Choroid plexus epithelial cell (primary cell): ENCODE data around the gene LRRC46.

Source experiments
- DNase-seq: peaks from one replicate; pipeline ENCODE4 v3.0.0-alpha.2; 2010; ENCODE audit warnings: low read depth
- H3K4me3 ChIP-seq: 2 replicates; pipeline ENCODE4 v1.5.1; 2011; ENCODE audit warnings: low read depth, mild to moderate bottlenecking, control low read depth, low read length, moderate library complexity
- TF ChIP-seq, protein P1 (sequence below): conservative IDR thresholded peaks from 2 replicates; pipeline ENCODE4 v1.5.1; 2011; ENCODE audit warnings: low read depth, mild to moderate bottlenecking, control low read depth, inconsistent platforms, low read length, moderate library complexity

The LRRC46 gene

DNA sequence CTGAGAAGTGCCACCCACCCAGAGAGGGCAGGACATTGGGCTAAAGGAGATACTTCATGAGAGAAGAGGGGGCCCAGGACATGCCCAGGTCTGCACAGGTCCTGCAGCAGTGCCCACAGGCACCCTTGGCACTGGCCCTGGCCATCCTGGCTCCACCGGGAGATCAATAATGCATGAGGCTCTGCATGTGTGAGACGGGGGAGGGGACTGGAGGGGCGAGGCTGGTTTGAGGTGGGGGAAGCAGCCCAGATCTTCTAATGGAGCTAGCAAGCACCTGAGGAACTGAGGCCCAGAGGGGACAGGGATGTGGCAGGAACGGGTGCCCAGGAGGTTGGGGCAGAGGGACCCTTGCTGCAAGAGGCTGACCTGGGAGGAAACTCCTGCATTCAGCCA is 10.4 kb upstream of the LRRC46 start:
- TF ChIP-seq, protein P1, sequence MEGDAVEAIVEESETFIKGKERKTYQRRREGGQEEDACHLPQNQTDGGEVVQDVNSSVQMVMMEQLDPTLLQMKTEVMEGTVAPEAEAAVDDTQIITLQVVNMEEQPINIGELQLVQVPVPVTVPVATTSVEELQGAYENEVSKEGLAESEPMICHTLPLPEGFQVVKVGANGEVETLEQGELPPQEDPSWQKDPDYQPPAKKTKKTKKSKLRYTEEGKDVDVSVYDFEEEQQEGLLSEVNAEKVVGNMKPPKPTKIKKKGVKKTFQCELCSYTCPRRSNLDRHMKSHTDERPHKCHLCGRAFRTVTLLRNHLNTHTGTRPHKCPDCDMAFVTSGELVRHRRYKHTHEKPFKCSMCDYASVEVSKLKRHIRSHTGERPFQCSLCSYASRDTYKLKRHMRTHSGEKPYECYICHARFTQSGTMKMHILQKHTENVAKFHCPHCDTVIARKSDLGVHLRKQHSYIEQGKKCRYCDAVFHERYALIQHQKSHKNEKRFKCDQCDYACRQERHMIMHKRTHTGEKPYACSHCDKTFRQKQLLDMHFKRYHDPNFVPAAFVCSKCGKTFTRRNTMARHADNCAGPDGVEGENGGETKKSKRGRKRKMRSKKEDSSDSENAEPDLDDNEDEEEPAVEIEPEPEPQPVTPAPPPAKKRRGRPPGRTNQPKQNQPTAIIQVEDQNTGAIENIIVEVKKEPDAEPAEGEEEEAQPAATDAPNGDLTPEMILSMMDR: no peak
- no peak for DNase-seq
- peak overlapping the region; percentile 81 for H3K4me3 ChIP-seq

DNA sequence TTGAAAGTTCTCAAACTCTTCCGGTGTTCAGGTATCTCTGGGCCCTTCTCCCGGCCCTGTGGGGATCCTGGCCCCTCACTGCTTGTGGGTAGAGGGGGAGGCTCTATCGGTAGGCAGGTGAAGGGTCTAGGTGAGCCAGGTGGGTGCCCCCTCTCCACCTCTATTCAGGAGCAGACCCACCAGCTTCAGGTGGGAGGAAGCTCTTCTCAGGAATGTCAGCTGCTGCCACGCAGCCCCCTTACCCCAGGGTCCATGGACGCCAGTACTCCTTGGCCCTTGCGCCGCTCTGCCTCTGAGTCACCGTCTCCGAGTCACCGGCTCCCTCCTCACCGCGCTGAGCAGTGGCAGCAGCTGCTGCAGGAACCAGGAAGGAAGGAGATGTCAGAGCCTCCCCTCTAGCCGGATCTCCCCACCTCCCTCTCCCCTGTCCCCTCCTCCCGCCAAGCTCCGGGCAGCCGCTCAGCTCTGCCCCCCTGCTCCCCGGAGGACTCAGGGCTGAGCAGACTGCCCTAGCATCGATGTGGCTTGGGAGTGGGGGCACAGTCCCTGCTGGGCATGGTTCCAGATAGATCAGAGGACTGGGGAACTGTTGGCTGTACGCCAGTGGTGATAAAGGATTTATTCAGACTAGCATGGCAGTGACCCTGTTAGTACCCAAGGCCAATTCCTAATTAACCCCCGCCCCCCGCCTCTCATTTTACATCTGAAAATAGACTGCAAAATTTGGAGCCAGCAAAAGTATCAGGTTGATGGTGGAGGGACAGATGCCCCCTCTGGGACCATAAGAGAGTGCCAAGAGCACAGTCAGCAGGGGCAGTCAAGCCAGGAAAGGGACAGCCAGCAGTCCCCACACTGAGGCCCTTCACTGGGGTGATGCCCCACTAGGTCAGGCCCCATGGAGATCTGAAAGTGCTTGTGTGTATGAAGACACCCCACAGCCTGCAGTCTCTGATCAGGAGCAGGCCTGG is 9.8 kb upstream of the LRRC46 start, which contains the start of gene OSBPL7:
Gene OSBPL7 (minus strand): TSS at position 371 of the 968 bp plus-strand sequence. CDS start 1,516 bp downstream, outside the sequence.
- TF ChIP-seq, protein P1: peak; percentile 22
- peak within 1 kb of the TSS; percentile 81 for H3K4me3 ChIP-seq
- peak; percentile 80 for DNase-seq

DNA sequence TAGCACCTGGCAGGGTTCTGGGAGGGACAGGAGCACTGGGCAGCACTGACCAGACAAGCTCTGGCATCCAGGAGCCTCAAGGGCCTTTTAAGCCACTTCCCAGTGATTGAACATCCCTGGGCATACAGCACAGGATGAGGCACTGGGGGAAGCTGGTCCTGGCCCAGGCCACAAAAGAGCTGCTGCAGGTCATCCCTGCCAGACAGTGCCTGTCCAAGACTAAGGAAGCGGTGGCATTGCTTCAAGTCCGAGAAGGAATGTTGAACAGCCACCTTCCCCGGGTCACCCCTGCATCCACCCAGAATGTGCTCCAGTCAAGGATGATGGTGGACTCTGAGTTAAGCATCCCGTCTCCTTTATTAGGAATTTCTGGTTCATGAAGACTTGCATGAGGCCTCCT is 8.7 kb upstream of the LRRC46 start:
- DNase-seq: no peak
- no peak overlapping the region for H3K4me3 ChIP-seq
- TF ChIP-seq, protein P1: no peak

DNA sequence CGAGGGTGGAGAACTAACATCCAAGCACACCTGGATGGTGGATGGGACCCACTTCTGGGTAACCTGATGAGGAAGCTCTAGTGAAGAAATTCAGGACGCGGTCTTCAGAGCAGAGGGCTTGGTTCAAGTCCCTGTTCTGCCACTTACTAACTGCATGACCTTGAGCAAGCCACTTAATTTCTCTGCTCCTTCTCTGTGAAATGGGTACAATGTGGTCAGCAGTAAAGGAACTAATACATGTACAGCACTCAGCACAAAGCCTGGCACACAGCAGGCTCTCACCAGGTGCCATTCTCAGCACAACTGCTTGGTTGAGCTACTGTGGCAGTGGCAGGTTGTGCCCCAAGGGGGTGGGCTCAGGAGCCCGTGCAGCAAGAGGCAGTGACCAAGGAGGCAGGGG is 8.0 kb upstream of the LRRC46 start:
- TF ChIP-seq, protein P1: no peak
- no peak overlapping the region for H3K4me3 ChIP-seq
- no peak for DNase-seq

DNA sequence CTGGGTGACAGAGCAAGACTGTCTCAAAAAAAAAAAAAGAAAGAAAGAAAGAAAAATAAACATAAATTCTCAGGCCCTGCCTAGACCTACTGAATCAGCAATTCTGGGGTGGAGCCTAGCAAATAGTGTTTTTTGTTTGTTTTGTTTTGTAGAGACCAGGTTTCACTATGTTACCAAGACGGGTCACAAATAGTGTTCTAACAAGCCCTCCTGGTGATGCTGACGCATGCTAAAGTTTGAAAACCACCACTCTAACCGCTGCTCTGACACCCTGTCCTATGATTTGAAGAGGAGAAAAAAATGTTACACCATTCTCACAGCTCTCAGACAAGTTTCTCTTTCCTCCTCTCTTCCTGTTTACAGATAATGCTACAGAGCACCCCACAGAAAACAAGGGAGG is 1.6 kb upstream of the LRRC46 start:
- DNase-seq: peak; percentile 63
- TF ChIP-seq, protein P1: no peak
- H3K4me3 ChIP-seq: no peak overlapping the region

DNA sequence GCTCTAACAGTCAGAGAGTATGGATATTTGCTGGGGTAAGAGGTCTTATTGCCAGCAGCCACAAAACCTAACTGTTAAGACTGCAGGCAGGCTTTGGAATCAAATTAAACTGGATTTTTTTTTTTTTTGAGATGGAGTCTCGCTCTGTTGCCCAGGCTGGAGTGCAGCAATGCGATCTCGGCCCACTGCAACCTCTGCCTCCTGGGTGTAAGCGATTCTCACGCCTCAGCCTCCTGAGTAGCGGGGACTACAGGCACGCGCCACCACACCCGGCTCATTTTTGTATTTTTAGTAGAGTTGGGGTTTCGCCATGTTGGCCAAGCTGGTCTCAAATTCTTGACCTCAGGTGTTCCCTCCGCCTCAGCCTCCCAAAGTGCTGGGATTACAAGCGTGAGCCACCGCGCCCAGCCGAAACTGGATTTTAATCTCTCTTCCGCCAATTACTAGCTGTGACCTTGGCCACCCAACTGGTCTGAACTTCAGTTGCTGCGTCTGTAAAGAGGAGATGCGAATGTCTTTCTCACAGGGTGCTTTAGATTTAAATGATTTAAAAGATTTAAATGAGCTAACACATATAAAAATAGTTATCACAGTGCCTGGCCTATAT is 971 bp upstream of the LRRC46 start:
- no peak for DNase-seq
- TF ChIP-seq, protein P1: no peak
- peak overlapping the region; percentile 99 for H3K4me3 ChIP-seq
